ENCODE results near the gene STK32B. TPM values are rescaled to one million over a fixed set of nuclear protein-coding genes. Genes with fewer than 3 reads are reported as not detected.

Gene STK32B
- total RNA-seq, 4 donors from 2014 or later = 0.09 to 3.2 (median 0.38) TPM; not detected in 1

GRCh38 chr4:5128569-5128968 lies 77.3 kb downstream of the STK32B start:
- 41 to 44% methylated on average over 5 of the region's 5 CpGs for WGBS, 2 donors
- H3K9me3 ChIP-seq = no peaks in the 10 kb centered on the region
- no peak overlapping the region for H3K4me3 ChIP-seq
- no peaks in the 10 kb centered on the region for H3K4me1 ChIP-seq
- DNase-seq = no peak
- intact Hi-C loops (cut with DNase I) = no loop called here
- no peaks in the 10 kb centered on the region for H3K36me3 ChIP-seq
- no peaks in the 10 kb centered on the region for H3K27me3 ChIP-seq
- H3K27ac ChIP-seq = no peak overlapping the region
- TF ChIP-seq CTCF (IDR thresholded peaks at IDR 0.05) (no peak), POLR2A (IDR thresholded peaks at IDR 0.05) (no peak)

GRCh38 chr4:5133201-5133600 lies 81.9 kb downstream of the STK32B start:
- no peaks in the 10 kb centered on the region for H3K9me3 ChIP-seq
- no peaks in the 10 kb centered on the region for H3K36me3 ChIP-seq
- no peaks in the 10 kb centered on the region for H3K4me1 ChIP-seq
- no peak for DNase-seq
- H3K27ac ChIP-seq = no peak overlapping the region
- WGBS, 2 donors = 96 to 100% methylated on average over 2 of the region's 2 CpGs
- intact Hi-C loops (cut with DNase I) = no loop called here
- TF ChIP-seq POLR2A (IDR thresholded peaks at IDR 0.05) = no peak
- no peak for TF ChIP-seq CTCF (IDR thresholded peaks at IDR 0.05)
- no peak overlapping the region for H3K4me3 ChIP-seq
- H3K27me3 ChIP-seq = no peaks in the 10 kb centered on the region

GRCh38 chr4:5133933-5134594 lies 82.8 kb downstream of the STK32B start:
- Histone ChIP-seq H3K27ac (no peak overlapping the region), H3K27me3 (no peaks in the 10 kb centered on the region), H3K36me3 (no peaks in the 10 kb centered on the region), H3K9me3 (no peaks in the 10 kb centered on the region), H3K4me3 (no peak overlapping the region), H3K4me1 (no peaks in the 10 kb centered on the region)
- no peak for DNase-seq
- intact Hi-C loops (cut with DNase I) = no loop called here
- WGBS, 2 donors = 64 to 69% methylated on average over 4 of the region's 4 CpGs
- TF ChIP-seq CTCF (IDR thresholded peaks at IDR 0.05) (no peak), POLR2A (IDR thresholded peaks at IDR 0.05) (no peak)

GRCh38 chr4:5134620-5135019 lies 83.3 kb downstream of the STK32B start:
- WGBS, 2 donors = 42 to 62% methylated on average over 4 of the region's 4 CpGs
- no peak for DNase-seq
- Histone ChIP-seq H3K4me1 (no peaks in the 10 kb centered on the region), H3K27me3 (no peaks in the 10 kb centered on the region), H3K27ac (no peak overlapping the region), H3K36me3 (no peaks in the 10 kb centered on the region), H3K4me3 (no peak overlapping the region), H3K9me3 (no peaks in the 10 kb centered on the region)
- no peak for TF ChIP-seq CTCF (IDR thresholded peaks at IDR 0.05)
- TF ChIP-seq POLR2A (IDR thresholded peaks at IDR 0.05) = no peak
- intact Hi-C loops (cut with DNase I) = no loop called here

GRCh38 chr4:5137226-5137625 lies 85.9 kb downstream of the STK32B start:
- Histone ChIP-seq H3K9me3 (no peaks in the 10 kb centered on the region), H3K27me3 (no peaks in the 10 kb centered on the region), H3K4me3 (no peak overlapping the region), H3K4me1 (no peaks in the 10 kb centered on the region), H3K36me3 (no peaks in the 10 kb centered on the region), H3K27ac (no peak overlapping the region)
- DNase-seq = no peak
- TF ChIP-seq CTCF (IDR thresholded peaks at IDR 0.05) (no peak), POLR2A (IDR thresholded peaks at IDR 0.05) (no peak)
- intact Hi-C loops (cut with DNase I) = no loop called here
- WGBS, 2 donors = 100% methylated on average over 1 of the region's 2 CpGs; no CpG with 5 or more reads in 1 of the 2 donors
